HG03108 (cell line): ENCODE measurements around the gene NOP9.
"Not testable (repeated sequence)": the region's sequence is repeated elsewhere in the genome, so short reads cannot be mapped to it uniquely, and the experiment has no call there.

ENCODE experiments used
- ATAC-seq: cut with Tn5 transposase; IDR thresholded peaks from one replicate; pipeline ENCODE4 v1.9.1; 2021; ENCODE audit warnings: moderate library complexity; ENCODE audit not compliant: unreplicated experiment

NOP9 gene

GRCh38 chr14:24343795-24344660 lies 44.4 kb downstream of the NOP9 start:
- no peak for ATAC-seq

DNA sequence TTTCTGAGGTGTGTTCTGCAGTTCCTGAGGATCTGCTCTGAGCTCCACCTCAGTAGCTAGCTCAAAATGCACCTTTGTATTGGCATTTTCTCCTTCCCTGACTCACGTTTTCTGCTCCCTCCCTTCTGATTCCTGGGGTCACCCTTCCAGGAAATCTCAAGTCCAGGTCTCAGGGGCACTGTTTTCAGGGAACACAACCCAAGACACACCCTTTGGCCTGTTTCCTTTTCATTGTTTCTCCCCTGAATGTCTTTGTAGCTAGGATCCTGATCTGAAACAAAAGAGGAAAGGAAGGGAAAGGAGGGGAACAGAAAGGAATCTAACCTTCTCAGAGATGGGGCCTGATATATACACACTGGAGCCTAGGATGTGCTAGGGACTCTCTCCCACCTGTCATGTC lies 47.5 kb downstream of the NOP9 start:
- no peak for ATAC-seq

GRCh38 chr14:24348186-24348585 lies 48.5 kb downstream of the NOP9 start:
- no peak for ATAC-seq

DNA sequence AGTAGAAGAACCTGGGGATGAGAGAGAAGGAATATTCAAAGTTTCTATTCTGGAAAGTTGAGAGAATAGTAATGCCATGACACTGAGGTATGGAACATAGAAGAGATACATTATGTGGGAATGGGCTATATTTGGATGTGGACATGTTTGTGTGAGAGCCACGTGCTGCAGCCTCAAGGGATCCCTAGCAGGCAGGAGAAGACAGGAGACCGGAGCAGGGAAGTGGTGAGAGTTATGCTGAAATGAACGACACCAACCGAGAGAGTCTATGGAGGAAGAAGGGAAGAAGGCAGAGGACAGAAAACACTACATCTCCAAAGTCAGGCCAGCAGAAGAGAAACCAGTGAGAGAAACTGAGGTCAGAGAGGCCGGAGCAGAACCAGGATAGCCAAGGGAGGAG lies 50.1 kb downstream of the NOP9 start:
- ATAC-seq = no peak

GRCh38 chr14:24351517-24351916 lies 51.9 kb downstream of the NOP9 start:
- ATAC-seq = no peak

- ATAC-seq = no peak
Measured at GRCh38 chr14:24353559-24354481, 54.2 kb downstream of the NOP9 start.

DNA sequence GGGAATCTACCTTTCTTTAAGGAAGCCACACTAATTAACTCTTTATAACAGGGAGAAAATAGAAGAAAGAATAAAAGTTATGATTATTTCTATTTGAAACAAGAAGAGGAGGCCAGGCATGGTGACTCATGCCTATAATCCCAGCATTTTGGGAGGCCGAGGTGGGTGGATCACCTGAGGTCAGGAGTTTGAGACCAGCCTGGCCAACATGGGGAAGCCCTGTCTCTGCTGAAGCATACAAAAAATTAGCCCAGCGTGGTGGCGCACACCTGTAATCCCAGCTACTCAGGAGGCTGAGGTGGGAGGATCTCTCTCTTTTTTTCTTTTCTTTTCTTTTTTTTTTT lies 54.8 kb downstream of the NOP9 start:
- ATAC-seq = not testable (repeated sequence)

DNA sequence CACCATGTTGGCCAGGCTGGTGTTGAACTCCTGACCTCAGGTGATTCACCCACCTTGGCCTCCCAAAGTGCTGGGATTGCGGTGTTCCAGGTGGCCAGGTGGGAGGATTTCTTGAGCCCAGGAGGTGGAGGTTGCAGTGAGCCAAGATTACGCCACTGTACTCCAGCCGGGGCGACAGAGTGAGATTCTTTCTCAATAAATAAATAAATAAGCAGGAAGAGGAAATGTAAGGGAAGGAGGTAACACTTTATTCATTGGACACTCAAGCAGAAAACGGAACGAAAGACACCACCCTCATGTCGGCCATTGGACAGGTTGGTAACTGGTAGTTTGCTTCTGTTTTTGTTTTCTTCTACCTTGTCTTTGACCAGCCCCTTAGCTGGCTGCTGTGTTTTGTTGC lies 55.4 kb downstream of the NOP9 start:
- no peak for ATAC-seq

DNA sequence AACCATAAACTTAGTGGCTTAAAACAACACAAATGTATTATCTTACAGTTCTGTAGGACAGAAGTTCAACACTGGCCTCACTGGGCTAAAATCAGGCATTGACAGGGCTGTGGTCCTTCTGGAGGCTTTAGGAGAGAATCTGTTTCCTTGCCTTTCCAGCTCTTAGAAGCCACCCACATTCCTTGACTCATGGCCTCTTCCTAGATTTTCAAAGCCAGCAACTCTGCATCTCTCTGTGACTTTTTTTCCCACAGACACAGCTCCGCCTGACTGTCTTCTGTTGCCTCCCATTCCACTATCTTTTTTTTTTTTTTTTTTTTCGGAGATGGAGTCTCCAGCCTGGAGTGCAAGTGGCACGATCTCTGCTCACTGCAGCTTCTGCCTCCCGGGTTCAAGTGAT lies 56.6 kb downstream of the NOP9 start:
- no peak for ATAC-seq
